Right lobe of liver (tissue), 4 donors: Measurements from ENCODE around the gene NDUFA13.

Experiments used
- POLR2A ChIP-seq: fragments of 450-650 bp; IDR thresholded peaks from one replicate; pipeline ENCODE4 v1.6.1; 2017; ENCODE audit warnings: antibody characterized with exemption, mild to moderate bottlenecking
- TF ChIP-seq, protein P1 (sequence below), 4 donors: fragments of 200-600 bp in 3 of 4; fragments of 450-650 bp in 1 of 4; IDR thresholded peaks; one replicate each; pipeline versions ENCODE4 v1.5.1 to v1.8.0; 2016 to 2022; ENCODE audit warnings: antibody characterized with exemption in 4 of 4, mild to moderate bottlenecking in 2 of 4
- donor health status: DM: no; HTN: no; CAD: no.
- donor health status: DM: no; HTN: no; CAD: no.
- donor health status: DM: no; HTN: yes; CAD: no.

DNA sequence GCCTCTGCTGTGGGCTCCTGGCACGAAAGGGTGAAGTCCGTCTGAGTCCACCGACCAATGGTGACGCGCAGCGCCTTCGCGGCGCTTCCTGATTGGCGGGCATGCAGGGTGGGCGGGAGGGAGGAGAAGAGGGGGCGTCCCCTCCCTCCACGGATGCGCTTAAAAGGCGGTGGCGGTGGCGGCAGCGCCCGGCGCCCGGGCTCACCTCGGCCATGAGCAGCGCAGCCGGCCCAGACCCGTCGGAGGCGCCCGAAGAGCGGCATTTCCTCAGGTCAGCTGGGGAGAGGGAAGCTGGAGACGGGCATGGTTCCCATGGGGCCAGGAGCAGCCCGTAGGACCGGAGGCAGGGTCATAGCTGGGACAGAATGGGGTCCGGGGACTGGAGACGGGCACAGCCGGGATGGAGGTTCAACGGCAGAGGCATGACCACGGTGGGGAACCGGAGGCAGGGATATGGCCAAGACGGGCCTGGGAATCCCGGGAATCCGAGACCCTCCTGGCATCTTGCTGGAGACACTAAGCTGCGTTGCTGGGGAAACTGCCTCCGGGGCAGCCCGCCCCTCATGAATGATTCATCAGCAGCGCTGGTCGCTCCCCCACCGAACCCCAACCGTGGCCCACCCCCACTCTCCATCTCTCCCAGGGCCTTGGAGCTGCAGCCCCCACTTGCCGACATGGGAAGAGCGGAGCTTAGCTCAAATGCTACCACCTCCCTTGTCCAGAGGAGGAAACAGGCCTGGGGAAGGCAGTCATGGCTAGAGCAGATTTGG lies 12.9 kb downstream of the NDUFA13 start, which contains the start of gene YJEFN3:
- TF ChIP-seq, protein P1, sequence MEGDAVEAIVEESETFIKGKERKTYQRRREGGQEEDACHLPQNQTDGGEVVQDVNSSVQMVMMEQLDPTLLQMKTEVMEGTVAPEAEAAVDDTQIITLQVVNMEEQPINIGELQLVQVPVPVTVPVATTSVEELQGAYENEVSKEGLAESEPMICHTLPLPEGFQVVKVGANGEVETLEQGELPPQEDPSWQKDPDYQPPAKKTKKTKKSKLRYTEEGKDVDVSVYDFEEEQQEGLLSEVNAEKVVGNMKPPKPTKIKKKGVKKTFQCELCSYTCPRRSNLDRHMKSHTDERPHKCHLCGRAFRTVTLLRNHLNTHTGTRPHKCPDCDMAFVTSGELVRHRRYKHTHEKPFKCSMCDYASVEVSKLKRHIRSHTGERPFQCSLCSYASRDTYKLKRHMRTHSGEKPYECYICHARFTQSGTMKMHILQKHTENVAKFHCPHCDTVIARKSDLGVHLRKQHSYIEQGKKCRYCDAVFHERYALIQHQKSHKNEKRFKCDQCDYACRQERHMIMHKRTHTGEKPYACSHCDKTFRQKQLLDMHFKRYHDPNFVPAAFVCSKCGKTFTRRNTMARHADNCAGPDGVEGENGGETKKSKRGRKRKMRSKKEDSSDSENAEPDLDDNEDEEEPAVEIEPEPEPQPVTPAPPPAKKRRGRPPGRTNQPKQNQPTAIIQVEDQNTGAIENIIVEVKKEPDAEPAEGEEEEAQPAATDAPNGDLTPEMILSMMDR (IDR thresholded peaks at IDR 0.05) = no peak
- no peak for TF ChIP-seq POLR2A
